CD4-positive, CD25-positive, alpha-beta regulatory T cell (primary cell): ENCODE measurements around the gene GHRH. TPM values are rescaled to one million over a fixed set of nuclear protein-coding genes. Genes with fewer than 3 reads are reported as not detected.
A peak's percentile ranks its signal among the peaks of the same experiment; 100 is the strongest.

ENCODE experiments used
- ATAC-seq, 2 donors: fragments of 150-1000 bp; cut with Tn5 transposase; one replicate each; pipeline ENCODE4 v1.10.0; 2021; ENCODE audit warnings: low read depth in 2 of 2, moderate number of reproducible peaks in 2 of 2, moderate library complexity in 1 of 2
- DNase-seq, 3 donors: peaks; one replicate each; pipeline versions ENCODE4 v3.0.0 to v3.0.0-alpha.2; 2012 to 2022; ENCODE audit warnings: mixed read lengths in 1 of 3
- H3K27ac ChIP-seq: one replicate; pipeline ENCODE4 v1.7.0; 2013; ENCODE audit warnings: mild to moderate bottlenecking, low read length; ENCODE audit not compliant: insufficient read depth, poor library complexity, severe bottlenecking
- H3K27me3 ChIP-seq: one replicate; pipeline ENCODE4 v1.7.0; 2013; ENCODE audit warnings: low read length; ENCODE audit not compliant: control insufficient read depth, insufficient read depth
- H3K36me3 ChIP-seq: one replicate; pipeline ENCODE4 v1.7.0; 2013; ENCODE audit warnings: mild to moderate bottlenecking, low read length, moderate library complexity; ENCODE audit not compliant: control insufficient read depth, insufficient read depth
- H3K4me1 ChIP-seq: 2 replicates; pipeline ENCODE4 v1.7.0; 2013; ENCODE audit warnings: mild to moderate bottlenecking, low read length; ENCODE audit not compliant: insufficient read depth, control insufficient read depth, poor library complexity, severe bottlenecking
- H3K4me3 ChIP-seq: one replicate; pipeline ENCODE4 v1.7.0; 2013; ENCODE audit warnings: low read depth, mild to moderate bottlenecking, low read length, moderate library complexity
- H3K9me3 ChIP-seq, 2 experiments: 1 replicate in 1 of 2; 2 replicates in 1 of 2; pipeline ENCODE4 v1.7.0; 2013; ENCODE audit warnings: low read length in 2 of 2, mild to moderate bottlenecking in 1 of 2, moderate library complexity in 1 of 2; ENCODE audit not compliant: control insufficient read depth in 2 of 2
- H3K27ac Mint-ChIP-seq, 3 donors: one replicate each; pipeline ENCODE4 v1.8.0; 2020 to 2022; ENCODE audit warnings: mild to moderate bottlenecking in 3 of 3, mixed read lengths in 3 of 3, moderate library complexity in 2 of 3
- H3K27me3 Mint-ChIP-seq: one replicate; pipeline ENCODE4 v1.8.0; 2022; ENCODE audit warnings: mild to moderate bottlenecking, mixed read lengths
- H3K36me3 Mint-ChIP-seq: one replicate; pipeline ENCODE4 v1.8.0; 2020; ENCODE audit warnings: mixed read lengths
- H3K4me1 Mint-ChIP-seq, 4 donors: one replicate each; pipeline ENCODE4 v1.8.0; 2020 to 2022; ENCODE audit warnings: mixed read lengths in 4 of 4, mild to moderate bottlenecking in 1 of 4
- H3K4me3 Mint-ChIP-seq, 4 donors: one replicate each; pipeline ENCODE4 v1.8.0; 2020 to 2022; ENCODE audit warnings: mild to moderate bottlenecking in 4 of 4, mixed read lengths in 4 of 4, moderate library complexity in 3 of 4
- H3K9me3 Mint-ChIP-seq, 7 donors: one replicate each; pipeline ENCODE4 v1.8.0; 2020 to 2022; ENCODE audit warnings: mixed read lengths in 7 of 7, mild to moderate bottlenecking in 3 of 7, moderate library complexity in 2 of 7
- polyA plus RNA-seq, 4 donors: library from polyadenylated mRNA; unstranded; fragments of 300-500 nt; fragmentation: Illumina TruSeq; gene quantifications; one replicate each; pipeline ENCODE4 v1.2.3, GENCODE V29; 2021
- total RNA-seq: library from RNA; stranded (reverse); gene quantifications from one replicate; pipeline ENCODE4 v1.2.3, GENCODE V29; 2022

GHRH gene
- total and polyA plus RNA-seq, 5 donors from 2014 or later, result not detected

DNA sequence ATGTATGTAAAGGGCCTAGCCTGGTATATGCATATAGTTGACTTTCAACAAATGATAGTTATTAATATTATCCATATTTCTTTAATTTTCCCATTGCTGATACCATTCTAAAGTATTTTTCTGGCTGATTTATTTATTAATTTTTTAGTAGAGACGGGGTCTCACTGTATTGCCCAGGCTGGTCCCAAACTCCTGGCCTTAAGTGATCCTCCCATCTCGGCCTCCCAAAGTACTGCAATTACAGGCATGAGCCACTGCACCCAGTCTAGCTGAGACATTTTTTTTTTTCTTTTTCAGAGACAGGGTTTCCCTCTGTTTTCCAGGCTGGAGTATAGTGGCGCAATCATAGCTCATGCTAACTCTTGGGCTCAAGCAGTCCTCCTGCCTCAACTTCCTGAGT, 52.4 kb downstream of the GHRH start:
- Histone ChIP-seq H3K4me3 (no peak overlapping the region), H3K27ac (no peak overlapping the region), H3K4me1 (no peaks in the 10 kb centered on the region), H3K9me3 (no peaks in the 10 kb centered on the region), H3K27me3 (no peaks in the 10 kb centered on the region), H3K36me3 (peaks cover 93% of the 10 kb centered on the region)
- peak overlapping the region in 1 of 3 donors; percentile 32 for H3K27ac Mint-ChIP-seq
- no peak for ATAC-seq
- H3K4me1 Mint-ChIP-seq, result peaks cover 0 to 4% (median 2%) of the 10 kb centered on the region in 4 donors
- no peaks in the 10 kb centered on the region for H3K27me3 Mint-ChIP-seq
- H3K9me3 Mint-ChIP-seq, result no peaks in the 10 kb centered on the region
- peaks cover 43% of the 10 kb centered on the region for H3K36me3 Mint-ChIP-seq
- no peak overlapping the region for H3K4me3 Mint-ChIP-seq
- no peak for DNase-seq

DNA sequence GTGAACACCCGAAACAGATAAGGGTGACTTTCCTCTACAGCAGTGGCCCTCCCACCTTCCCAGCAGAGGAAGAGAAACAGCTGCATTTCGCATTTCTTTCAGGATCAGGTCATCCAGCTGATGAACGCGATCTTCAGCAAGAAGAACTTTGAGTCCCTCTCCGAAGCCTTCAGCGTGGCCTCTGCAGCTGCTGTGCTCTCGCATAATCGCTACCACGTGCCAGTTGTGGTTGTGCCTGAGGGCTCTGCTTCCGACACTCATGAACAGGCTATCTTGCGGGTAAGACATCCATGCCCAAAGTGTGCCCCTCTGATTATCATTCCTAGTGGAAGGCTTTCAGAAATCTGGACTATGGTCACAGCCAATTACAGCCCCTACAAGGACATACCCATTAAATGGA, 54.4 kb downstream of the GHRH start:
- Mint-ChIP-seq H3K36me3 (peaks cover 42% of the 10 kb centered on the region), H3K27ac (no peak overlapping the region), H3K4me3 (no peak overlapping the region), H3K9me3 (no peaks in the 10 kb centered on the region), H3K4me1 (peaks cover 4 to 8% (median 4%) of the 10 kb centered on the region in 4 donors), H3K27me3 (no peaks in the 10 kb centered on the region)
- ATAC-seq (no peak), DNase-seq (no peak)
- H3K27ac ChIP-seq, result no peak overlapping the region
- no peak overlapping the region for H3K4me3 ChIP-seq
- H3K4me1 ChIP-seq, result peaks cover 1% of the 10 kb centered on the region
- no peaks in the 10 kb centered on the region for H3K27me3 ChIP-seq
- peaks cover 91% of the 10 kb centered on the region for H3K36me3 ChIP-seq
- H3K9me3 ChIP-seq, result no peaks in the 10 kb centered on the region

DNA sequence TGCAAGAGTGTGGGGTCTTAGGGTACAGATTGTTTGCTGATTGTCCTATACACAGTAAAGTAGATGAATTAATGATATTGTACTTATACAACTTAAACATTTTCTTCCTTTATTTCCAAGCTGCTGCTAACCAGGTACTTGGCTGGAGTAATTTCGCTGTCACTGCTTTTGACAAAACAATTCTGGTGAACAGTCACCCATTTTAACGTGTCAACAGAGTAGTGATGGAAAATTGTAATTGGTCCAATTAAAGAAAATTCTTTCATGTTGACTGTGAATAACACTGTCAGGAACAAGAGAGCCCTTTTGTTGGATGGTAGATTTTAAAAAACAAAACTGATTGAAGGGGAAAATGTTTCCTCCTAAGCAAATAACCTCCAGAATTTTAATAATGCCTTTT, 55.8 kb downstream of the GHRH start:
- Histone ChIP-seq H3K36me3 (peaks cover 96% of the 10 kb centered on the region), H3K4me1 (peaks cover 3% of the 10 kb centered on the region), H3K4me3 (no peak overlapping the region), H3K27me3 (no peaks in the 10 kb centered on the region), H3K27ac (no peak overlapping the region), H3K9me3 (no peaks in the 10 kb centered on the region)
- H3K36me3 Mint-ChIP-seq, result peaks cover 52% of the 10 kb centered on the region
- no peaks in the 10 kb centered on the region for H3K27me3 Mint-ChIP-seq
- H3K9me3 Mint-ChIP-seq, result no peaks in the 10 kb centered on the region
- DNase-seq (no peak), ATAC-seq (no peak)
- no peak overlapping the region for H3K4me3 Mint-ChIP-seq
- H3K4me1 Mint-ChIP-seq, result peaks cover 4 to 13% (median 8%) of the 10 kb centered on the region in 4 donors
- peak overlapping the region in 1 of 3 donors; percentile 55 for H3K27ac Mint-ChIP-seq

DNA sequence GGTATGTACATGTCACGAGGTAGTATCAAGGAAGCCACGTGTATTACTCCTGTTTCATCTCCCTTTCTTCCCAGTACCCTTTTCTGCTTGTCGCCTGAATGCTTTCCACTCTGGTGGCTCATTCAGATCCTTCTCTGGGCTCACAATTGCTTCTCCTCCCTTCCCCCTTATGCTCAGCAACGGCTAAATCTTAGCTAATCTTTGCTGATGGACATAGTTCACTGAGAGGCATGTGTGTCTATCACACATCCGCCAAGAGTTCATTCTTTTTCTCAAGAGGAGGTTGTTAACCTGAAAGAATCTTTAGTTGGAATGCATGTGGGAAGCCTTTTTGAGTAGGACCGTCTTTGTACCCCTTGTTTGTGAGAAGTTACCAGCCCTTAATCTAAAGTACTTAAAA, 56.5 kb downstream of the GHRH start:
- no peak overlapping the region for H3K27ac ChIP-seq
- no peaks in the 10 kb centered on the region for H3K9me3 Mint-ChIP-seq
- H3K27me3 ChIP-seq, result no peaks in the 10 kb centered on the region
- H3K27me3 Mint-ChIP-seq, result no peaks in the 10 kb centered on the region
- no peak for DNase-seq
- peaks cover 96% of the 10 kb centered on the region for H3K36me3 ChIP-seq
- no peak overlapping the region for H3K4me3 ChIP-seq
- peaks cover 57% of the 10 kb centered on the region for H3K36me3 Mint-ChIP-seq
- H3K9me3 ChIP-seq, result no peaks in the 10 kb centered on the region
- no peak overlapping the region for H3K4me3 Mint-ChIP-seq
- peaks cover 4 to 13% (median 8%) of the 10 kb centered on the region in 4 donors for H3K4me1 Mint-ChIP-seq
- no peak overlapping the region for H3K27ac Mint-ChIP-seq
- peaks cover 3% of the 10 kb centered on the region for H3K4me1 ChIP-seq
- ATAC-seq, result no peak

DNA sequence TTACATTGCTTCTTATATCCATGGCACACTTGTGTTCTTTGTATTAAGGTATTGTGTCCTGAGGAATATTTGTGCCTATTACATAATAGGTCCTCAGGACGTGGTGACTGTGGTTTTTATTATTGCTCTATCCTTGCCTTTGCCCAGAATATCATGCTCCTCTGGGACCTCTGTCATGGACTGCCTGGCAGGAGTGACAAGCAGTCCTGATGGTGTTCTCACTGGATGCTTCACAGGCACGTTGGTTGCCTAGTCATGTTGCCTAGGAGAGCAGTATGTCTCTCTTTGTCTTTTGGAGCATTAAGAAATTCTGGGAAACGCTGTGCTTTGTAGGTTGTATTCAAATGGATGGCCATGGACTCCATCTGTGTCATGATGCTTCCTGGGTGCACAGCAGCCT, 57.6 kb downstream of the GHRH start:
- H3K27me3 Mint-ChIP-seq, result no peaks in the 10 kb centered on the region
- no peak overlapping the region for H3K27ac Mint-ChIP-seq
- ATAC-seq (no peak), DNase-seq (no peak)
- Histone ChIP-seq H3K27me3 (no peaks in the 10 kb centered on the region), H3K36me3 (peaks cover 95% of the 10 kb centered on the region), H3K4me3 (no peak overlapping the region), H3K9me3 (no peaks in the 10 kb centered on the region), H3K27ac (no peak overlapping the region), H3K4me1 (peaks cover 3% of the 10 kb centered on the region)
- peaks cover 4 to 13% (median 10%) of the 10 kb centered on the region in 4 donors for H3K4me1 Mint-ChIP-seq
- no peaks in the 10 kb centered on the region for H3K9me3 Mint-ChIP-seq
- no peak overlapping the region for H3K4me3 Mint-ChIP-seq
- peaks cover 62% of the 10 kb centered on the region for H3K36me3 Mint-ChIP-seq

DNA sequence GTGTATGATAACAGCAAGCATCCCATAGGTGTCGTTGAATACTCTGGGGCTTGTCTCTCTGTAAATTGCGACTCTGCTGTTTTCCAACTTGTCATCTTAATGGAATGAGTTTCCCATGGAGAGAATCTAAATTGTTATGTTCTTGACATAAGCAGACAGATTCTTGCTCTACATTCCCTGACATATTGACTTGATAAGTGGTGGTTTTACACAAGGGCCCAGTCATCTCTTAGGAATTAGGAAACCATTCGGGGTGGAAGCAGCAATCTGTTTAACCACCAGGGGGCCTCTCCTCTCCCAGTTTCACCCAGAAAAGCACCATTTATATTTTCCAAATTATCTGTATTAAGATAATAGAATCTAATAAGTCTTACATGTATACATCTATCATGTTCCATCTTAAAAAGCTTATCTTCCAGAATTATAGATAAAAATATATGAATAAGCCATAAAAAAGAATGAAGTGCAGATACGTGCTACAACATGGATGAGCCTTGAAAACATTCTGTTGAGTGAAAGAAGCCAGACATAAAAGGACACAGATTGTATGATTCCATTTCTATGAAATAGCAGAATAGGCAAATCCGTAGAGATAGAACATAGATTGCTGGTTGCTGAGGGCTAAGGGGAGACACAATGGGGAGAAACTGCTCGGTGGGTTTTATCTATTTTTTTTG, 59.2 kb downstream of the GHRH start:
- Mint-ChIP-seq H3K4me3 (no peak overlapping the region), H3K27ac (no peak overlapping the region), H3K36me3 (peaks cover 59% of the 10 kb centered on the region), H3K27me3 (no peaks in the 10 kb centered on the region), H3K4me1 (peaks cover 0 to 13% (median 11%) of the 10 kb centered on the region in 4 donors), H3K9me3 (no peaks in the 10 kb centered on the region)
- H3K27ac ChIP-seq, result no peak overlapping the region
- H3K4me1 ChIP-seq, result peaks cover 3% of the 10 kb centered on the region
- ATAC-seq (no peak), DNase-seq (peak in 2 of 3 donors; percentile 33 to 49)
- H3K4me3 ChIP-seq, result no peak overlapping the region
- H3K27me3 ChIP-seq, result no peaks in the 10 kb centered on the region
- H3K36me3 ChIP-seq, result peaks cover 92% of the 10 kb centered on the region
- no peaks in the 10 kb centered on the region for H3K9me3 ChIP-seq

GRCh38 chr20:37201827-37202162, 59.8 kb downstream of the GHRH start:
- no peaks in the 10 kb centered on the region for H3K27me3 Mint-ChIP-seq
- Histone ChIP-seq H3K27me3 (no peaks in the 10 kb centered on the region), H3K27ac (no peak overlapping the region), H3K36me3 (peaks cover 86% of the 10 kb centered on the region), H3K4me1 (peaks cover 3% of the 10 kb centered on the region), H3K4me3 (no peak overlapping the region), H3K9me3 (no peaks in the 10 kb centered on the region)
- no peak overlapping the region for H3K4me3 Mint-ChIP-seq
- H3K9me3 Mint-ChIP-seq, result no peaks in the 10 kb centered on the region
- DNase-seq (no peak), ATAC-seq (no peak)
- H3K27ac Mint-ChIP-seq, result no peak overlapping the region
- H3K36me3 Mint-ChIP-seq, result peaks cover 59% of the 10 kb centered on the region
- peaks cover 6 to 16% (median 13%) of the 10 kb centered on the region in 4 donors for H3K4me1 Mint-ChIP-seq
